H9 (cell line): ENCODE data around the gene GSTM1. TPM values are rescaled to one million over a fixed set of nuclear protein-coding genes. Genes with fewer than 3 reads are reported as not detected.

Source experiments
- DNase-seq: peaks from one replicate; pipeline ENCODE4 v3.0.0-alpha.2; 2017
- H2AFZ ChIP-seq: one replicate; pipeline ENCODE4 v1.6.1; 2013; ENCODE audit warnings: mild to moderate bottlenecking, low read length, control low read depth, moderate library complexity
- H2AK5ac ChIP-seq: 2 replicates; pipeline ENCODE4 v1.6.1; 2013; ENCODE audit warnings: low read length, control low read depth, mixed read lengths; ENCODE audit not compliant: insufficient read length
- H2BK120ac ChIP-seq: one replicate; pipeline ENCODE4 v1.6.1; 2013; ENCODE audit warnings: low read depth, mild to moderate bottlenecking, low read length, control low read depth, inconsistent platforms; ENCODE audit not compliant: poor library complexity, severe bottlenecking
- H2BK12ac ChIP-seq: 2 replicates; pipeline ENCODE4 v1.6.1; 2013; ENCODE audit warnings: low read length, control low read depth, mixed read lengths, low read depth; ENCODE audit not compliant: insufficient read length
- H2BK15ac ChIP-seq: 2 replicates; pipeline ENCODE4 v1.6.1; 2013; ENCODE audit warnings: low read depth, low read length, control low read depth
- H2BK20ac ChIP-seq: one replicate; pipeline ENCODE4 v1.6.1; 2013; ENCODE audit warnings: low read depth, mild to moderate bottlenecking, low read length, control low read depth, inconsistent platforms; ENCODE audit not compliant: poor library complexity, severe bottlenecking
- H2BK5ac ChIP-seq: 2 replicates; pipeline ENCODE4 v1.6.1; 2013; ENCODE audit warnings: low read length, control low read depth, mixed read lengths; ENCODE audit not compliant: insufficient read length
- H3K14ac ChIP-seq: 2 replicates; pipeline ENCODE4 v1.6.1; 2013; ENCODE audit warnings: low read length, control low read depth; ENCODE audit not compliant: insufficient read depth
- H3K18ac ChIP-seq: 2 replicates; pipeline ENCODE4 v1.6.1; 2013; ENCODE audit warnings: low read depth, mild to moderate bottlenecking, mixed read lengths, low read length, control low read depth; ENCODE audit not compliant: insufficient read length
- H3K23ac ChIP-seq: 2 replicates; pipeline ENCODE4 v1.6.1; 2013; ENCODE audit warnings: low read length, control low read depth, mixed read lengths, low read depth; ENCODE audit not compliant: insufficient read length
- H3K23me2 ChIP-seq: 2 replicates; pipeline ENCODE4 v1.6.1; 2013; ENCODE audit warnings: low read depth, mild to moderate bottlenecking, mixed read lengths, low read length, control low read depth; ENCODE audit not compliant: insufficient read length, poor library complexity, severe bottlenecking
- H3K27ac ChIP-seq: 2 replicates; pipeline ENCODE4 v1.5.1; 2013; ENCODE audit warnings: low read length, control low read depth, mixed read lengths, low read depth; ENCODE audit not compliant: insufficient read length
- H3K27me3 ChIP-seq: 2 replicates; pipeline ENCODE4 v1.6.1; 2013; ENCODE audit warnings: low read length, control low read depth, inconsistent platforms; ENCODE audit not compliant: insufficient read depth
- H3K4ac ChIP-seq: 2 replicates; pipeline ENCODE4 v1.6.1; 2013; ENCODE audit warnings: low read depth, mild to moderate bottlenecking, control low read depth, inconsistent platforms, low read length, moderate library complexity
- H3K4me1 ChIP-seq: 2 replicates; pipeline ENCODE4 v1.6.1; 2013; ENCODE audit warnings: low read length, control low read depth, inconsistent platforms; ENCODE audit not compliant: insufficient read depth
- H3K4me2 ChIP-seq: 2 replicates; pipeline ENCODE4 v1.6.1; 2013; ENCODE audit warnings: low read length, control low read depth, mixed read lengths; ENCODE audit not compliant: insufficient read length, insufficient read depth
- H3K56ac ChIP-seq: 2 replicates; pipeline ENCODE4 v1.6.1; 2013; ENCODE audit warnings: low read depth, mild to moderate bottlenecking, mixed read lengths, low read length, control low read depth; ENCODE audit not compliant: insufficient read length
- H3K79me1 ChIP-seq: 2 replicates; pipeline ENCODE4 v1.6.1; 2013; ENCODE audit warnings: low read depth, mild to moderate bottlenecking, moderate library complexity, low read length, control low read depth, inconsistent platforms; ENCODE audit not compliant: insufficient read depth, poor library complexity, severe bottlenecking
- H3K79me2 ChIP-seq: 2 replicates; pipeline ENCODE4 v1.6.1; 2013; ENCODE audit warnings: low read length, control low read depth, inconsistent platforms; ENCODE audit not compliant: insufficient read depth
- H3K9ac ChIP-seq: 2 replicates; pipeline ENCODE4 v1.6.1; 2013; ENCODE audit warnings: low read length, control low read depth, mixed read lengths; ENCODE audit not compliant: insufficient read length; ENCODE audit errors: extremely low read depth
- H3K9me3 ChIP-seq: one replicate; pipeline ENCODE4 v1.6.1; 2013; ENCODE audit warnings: low read depth, low read length, inconsistent platforms; ENCODE audit not compliant: control insufficient read depth
- H3T11ph ChIP-seq: one replicate; pipeline ENCODE4 v1.6.1; 2013; ENCODE audit warnings: mild to moderate bottlenecking, low read length, control low read depth, inconsistent platforms
- H4K20me1 ChIP-seq: one replicate; pipeline ENCODE4 v1.6.1; 2013; ENCODE audit not compliant: control insufficient read depth, insufficient read length, insufficient read depth
- H4K5ac ChIP-seq: 2 replicates; pipeline ENCODE4 v1.6.1; 2013; ENCODE audit warnings: low read depth, mild to moderate bottlenecking, mixed read lengths, low read length, control low read depth; ENCODE audit not compliant: insufficient read length
- H4K8ac ChIP-seq: replicated peaks from 2 replicates; pipeline ENCODE4 v1.6.1; 2013; ENCODE audit warnings: low read length, control low read depth, mixed read lengths, low read depth; ENCODE audit not compliant: insufficient read length
- H4K91ac ChIP-seq: 2 replicates; pipeline ENCODE4 v1.6.1; 2013; ENCODE audit warnings: low read depth, mild to moderate bottlenecking, moderate library complexity, mixed read lengths, low read length, control low read depth; ENCODE audit not compliant: insufficient read length
- H3K27ac Mint-ChIP-seq, 3 experiments: 2 replicates in 2 of 3; 3 replicates in 1 of 3; pipeline ENCODE4 v1.8.0; 2020 to 2021; ENCODE audit warnings: mixed read lengths in 3 of 3, mild to moderate bottlenecking in 1 of 3, moderate library complexity in 1 of 3
- H3K27me3 Mint-ChIP-seq: 2 replicates; pipeline ENCODE4 v1.8.0; 2021; ENCODE audit warnings: low read depth, mild to moderate bottlenecking, moderate library complexity, mixed read lengths
- H3K36me3 Mint-ChIP-seq, 3 experiments: 2 replicates in 2 of 3; 3 replicates in 1 of 3; pipeline ENCODE4 v1.8.0; 2020 to 2021; ENCODE audit warnings: low read depth in 3 of 3, mixed read lengths in 3 of 3; ENCODE audit not compliant: insufficient read depth in 1 of 3
- H3K4me1 Mint-ChIP-seq, 2 experiments: 2 replicates each; pipeline ENCODE4 v1.8.0; 2020; ENCODE audit warnings: mixed read lengths in 2 of 2
- H3K4me3 Mint-ChIP-seq, 2 experiments: 2 replicates in 1 of 2; 3 replicates in 1 of 2; pipeline ENCODE4 v1.8.0; 2020 to 2021; ENCODE audit warnings: mild to moderate bottlenecking in 2 of 2, mixed read lengths in 2 of 2, moderate library complexity in 1 of 2
- H3K9me3 Mint-ChIP-seq, 2 experiments: 2 replicates in 1 of 2; 3 replicates in 1 of 2; pipeline ENCODE4 v1.8.0; 2020; ENCODE audit warnings: mild to moderate bottlenecking in 2 of 2, mixed read lengths in 2 of 2, moderate library complexity in 1 of 2
- WGBS: extraction: QIAGEN DNeasy Blood & Tissue Kit; methylation state at CpG from one replicate; pipeline ENCODE4 v1.1.7; 2013; ENCODE audit warnings: missing lambda C conversion rate, low lambda C conversion rate, mixed read lengths; ENCODE audit not compliant: insufficient read length; ENCODE audit errors: extremely low coverage; 5-methylcytosine and 5-hydroxymethylcytosine counted together
- total RNA-seq: library from RNA; stranded (reverse); gene quantifications from 2 replicates; pipeline ENCODE4 v1.2.1, GENCODE V29; 2021
- TF ChIP-seq, protein P1 (sequence below): fragments of 200-600 bp; sonication (generic); conservative IDR thresholded peaks from 3 replicates; pipeline ENCODE4 v1.8.0; 2021; ENCODE audit warnings: antibody characterized with exemption, mild to moderate bottlenecking

GSTM1 gene
- total RNA-seq, 1 experiment from 2014 or later = 19.5 TPM

DNA sequence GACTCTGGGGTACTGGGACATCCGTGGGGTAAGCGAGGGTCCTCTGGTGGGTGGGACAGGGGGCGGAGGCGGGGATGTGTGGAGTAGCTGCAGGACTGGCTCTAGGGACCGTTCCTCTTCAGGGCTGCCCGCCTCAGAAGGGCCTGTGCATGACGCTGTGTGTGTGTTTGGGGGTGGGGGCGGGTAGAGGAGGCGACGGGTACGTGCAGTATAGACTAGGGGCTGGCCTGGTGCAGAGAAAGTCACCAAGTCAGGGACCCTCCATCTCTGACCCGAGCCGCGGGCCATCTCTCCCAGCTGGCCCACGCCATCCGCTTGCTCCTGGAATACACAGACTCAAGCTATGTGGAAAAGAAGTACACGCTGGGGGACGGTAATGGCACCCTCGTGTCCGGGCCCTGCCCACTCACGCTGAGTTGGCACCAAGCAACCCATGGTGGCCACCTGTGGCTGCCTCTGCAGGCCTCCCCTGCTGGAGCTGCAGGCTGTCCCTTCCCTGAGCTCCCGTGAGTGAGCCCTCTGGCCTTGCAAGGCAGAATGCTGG lies 24.8 kb downstream of the GSTM1 start:
- Histone ChIP-seq H2AK5ac (no peak overlapping the region), H2BK12ac (no peak overlapping the region), H4K91ac (no peak overlapping the region), H4K20me1 (no peaks in the 10 kb centered on the region), H3K79me2 (no peaks in the 10 kb centered on the region), H3K4me2 (no peak overlapping the region), H3K23me2 (no peaks in the 10 kb centered on the region), H3T11ph (no peak overlapping the region), H2BK120ac (no peak overlapping the region), H3K18ac (no peak overlapping the region), H4K5ac (no peak overlapping the region), H3K79me1 (no peaks in the 10 kb centered on the region), H2AFZ (no peak overlapping the region), H2BK15ac (no peak overlapping the region), H3K27me3 (no peaks in the 10 kb centered on the region; the same call in 1 of the 2 replicates), H2BK5ac (no peak overlapping the region), H3K23ac (no peak overlapping the region), H2BK20ac (no peak overlapping the region), H4K8ac (no peak overlapping the region), H3K56ac (no peak overlapping the region), H3K4me1 (no peaks in the 10 kb centered on the region), H3K9ac (no peak overlapping the region), H3K27ac (no peak overlapping the region), H3K14ac (no peak overlapping the region), H3K4ac (no peak overlapping the region), H3K9me3 (no peaks in the 10 kb centered on the region)
- Mint-ChIP-seq H3K9me3 (peaks cover 16 to 21% of the 10 kb centered on the region in 2 experiments), H3K4me1 (no peaks in the 10 kb centered on the region), H3K36me3 (peaks cover 6 to 16% (median 8%) of the 10 kb centered on the region in 3 experiments; a peak in 5 of 7 replicates), H3K27me3 (peaks cover 14% of the 10 kb centered on the region), H3K4me3 (no peak overlapping the region), H3K27ac (no peak overlapping the region)
- DNase-seq = no peak
- no CpG with 5 or more reads among the region's 22 CpGs for WGBS
- TF ChIP-seq, protein P1, sequence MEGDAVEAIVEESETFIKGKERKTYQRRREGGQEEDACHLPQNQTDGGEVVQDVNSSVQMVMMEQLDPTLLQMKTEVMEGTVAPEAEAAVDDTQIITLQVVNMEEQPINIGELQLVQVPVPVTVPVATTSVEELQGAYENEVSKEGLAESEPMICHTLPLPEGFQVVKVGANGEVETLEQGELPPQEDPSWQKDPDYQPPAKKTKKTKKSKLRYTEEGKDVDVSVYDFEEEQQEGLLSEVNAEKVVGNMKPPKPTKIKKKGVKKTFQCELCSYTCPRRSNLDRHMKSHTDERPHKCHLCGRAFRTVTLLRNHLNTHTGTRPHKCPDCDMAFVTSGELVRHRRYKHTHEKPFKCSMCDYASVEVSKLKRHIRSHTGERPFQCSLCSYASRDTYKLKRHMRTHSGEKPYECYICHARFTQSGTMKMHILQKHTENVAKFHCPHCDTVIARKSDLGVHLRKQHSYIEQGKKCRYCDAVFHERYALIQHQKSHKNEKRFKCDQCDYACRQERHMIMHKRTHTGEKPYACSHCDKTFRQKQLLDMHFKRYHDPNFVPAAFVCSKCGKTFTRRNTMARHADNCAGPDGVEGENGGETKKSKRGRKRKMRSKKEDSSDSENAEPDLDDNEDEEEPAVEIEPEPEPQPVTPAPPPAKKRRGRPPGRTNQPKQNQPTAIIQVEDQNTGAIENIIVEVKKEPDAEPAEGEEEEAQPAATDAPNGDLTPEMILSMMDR = no peak
